HG03280 (cell line): Measurements from ENCODE around the gene PDSS2.
"Not testable (repeated sequence)": the region's sequence is repeated elsewhere in the genome, so short reads cannot be mapped to it uniquely, and the experiment has no call there.

ENCODE experiments used
- ATAC-seq: cut with Tn5 transposase; IDR thresholded peaks from one replicate; pipeline ENCODE4 v1.9.1; 2021; ENCODE audit warnings: mild to moderate bottlenecking, moderate library complexity; ENCODE audit not compliant: unreplicated experiment

PDSS2 gene

DNA sequence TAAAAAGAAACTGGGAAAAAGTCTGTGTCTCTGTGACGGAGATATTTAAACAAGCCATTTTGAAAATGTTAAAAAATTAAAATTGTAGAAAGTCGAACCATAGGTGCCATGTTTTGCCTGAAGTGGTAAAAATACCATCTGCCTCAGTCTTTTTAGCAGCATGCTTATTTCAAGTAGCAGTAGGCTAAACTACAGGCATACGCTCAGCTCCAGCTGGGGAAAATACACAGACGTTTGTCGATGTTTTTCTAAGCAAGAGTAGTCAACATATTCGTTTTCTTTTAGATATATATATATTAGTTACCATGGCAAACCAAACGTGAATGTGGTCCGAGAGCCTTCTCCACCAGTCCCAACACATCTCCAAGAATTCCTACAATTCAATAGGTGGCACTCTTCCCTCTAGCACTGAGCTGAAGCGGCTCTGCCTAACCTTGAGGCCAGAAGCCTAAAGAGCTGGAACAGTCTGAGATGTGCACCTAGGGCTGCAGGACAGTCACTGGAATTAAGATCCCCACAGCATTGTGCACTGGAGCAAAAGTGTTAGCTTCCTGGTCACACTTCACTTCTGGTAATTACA lies 273.9 kb downstream of the PDSS2 start:
- ATAC-seq: no peak

DNA sequence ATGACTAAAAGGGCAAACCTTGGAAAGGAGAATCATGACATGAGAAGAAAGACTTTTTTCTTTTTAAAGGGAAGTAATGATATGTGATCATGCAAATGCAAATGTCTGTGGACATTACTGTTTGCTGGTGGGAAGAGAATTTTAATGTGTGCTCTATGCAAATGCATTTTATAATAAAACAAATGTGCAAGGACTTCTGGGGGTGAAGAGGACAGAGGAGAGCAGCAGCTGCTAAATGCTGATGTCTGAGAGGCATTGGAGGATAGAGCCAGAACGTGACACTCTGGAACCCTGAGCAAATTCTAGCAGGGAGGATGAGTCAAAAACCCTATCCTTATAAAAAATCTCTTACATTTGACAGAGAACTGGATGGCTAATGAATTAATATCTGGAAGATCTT lies 274.9 kb downstream of the PDSS2 start:
- no peak for ATAC-seq

DNA sequence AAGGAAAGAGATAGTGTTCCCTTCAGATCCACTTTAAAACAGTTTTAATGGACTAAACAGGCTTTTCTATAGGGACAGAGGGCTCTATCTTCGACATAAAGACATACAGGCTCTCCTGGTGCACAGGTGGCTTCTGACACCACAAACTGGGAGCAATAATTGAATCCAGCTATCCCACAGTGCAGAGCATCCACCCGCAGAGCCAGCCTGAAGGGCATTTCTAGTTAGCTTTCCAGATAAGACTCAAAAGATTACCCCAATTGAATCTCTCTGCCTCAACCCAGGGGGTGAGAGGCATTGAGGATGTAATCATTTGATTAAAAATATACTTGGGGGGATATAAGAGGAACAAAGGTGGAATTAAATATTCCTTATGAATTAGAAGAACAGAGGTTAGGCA lies 279.3 kb downstream of the PDSS2 start:
- no peak for ATAC-seq

DNA sequence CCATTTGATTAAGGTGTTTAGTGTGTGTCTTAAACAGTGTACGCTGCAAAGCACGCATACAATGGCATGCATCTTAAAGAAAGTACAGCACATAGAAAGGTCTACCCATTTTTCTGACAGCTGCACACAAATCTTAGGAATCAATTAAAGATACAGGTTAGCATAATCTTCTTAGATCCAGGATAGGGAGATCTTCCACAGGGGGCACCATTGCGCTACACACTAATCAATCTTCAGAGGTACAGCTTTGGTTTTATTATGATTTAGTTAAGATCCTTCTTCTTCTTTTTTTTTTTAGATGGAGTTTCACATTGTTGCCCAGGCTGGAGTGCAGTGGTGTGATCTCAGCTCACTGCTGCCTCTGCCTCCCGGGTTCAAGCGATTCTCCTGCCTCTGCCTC lies 280.4 kb downstream of the PDSS2 start:
- ATAC-seq: no peak

DNA sequence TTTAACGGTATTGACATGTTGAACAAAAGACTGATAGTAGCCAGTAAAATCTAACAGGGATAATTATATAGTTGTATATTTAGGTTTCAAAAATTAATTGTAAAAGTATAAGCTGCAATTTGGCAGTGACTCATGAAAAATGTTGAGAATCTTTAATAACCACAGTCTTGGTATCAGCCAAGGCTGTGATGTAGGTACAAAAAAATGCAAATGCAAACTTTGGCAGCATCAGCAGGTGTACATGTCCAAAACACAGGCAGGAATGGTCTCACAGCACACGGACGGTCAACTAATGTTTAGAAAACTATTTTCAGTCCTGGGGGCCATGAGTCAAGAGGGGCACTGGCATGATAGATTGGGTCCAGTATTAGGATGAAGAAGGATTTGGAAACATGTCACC lies 285.6 kb downstream of the PDSS2 start:
- no peak for ATAC-seq

DNA sequence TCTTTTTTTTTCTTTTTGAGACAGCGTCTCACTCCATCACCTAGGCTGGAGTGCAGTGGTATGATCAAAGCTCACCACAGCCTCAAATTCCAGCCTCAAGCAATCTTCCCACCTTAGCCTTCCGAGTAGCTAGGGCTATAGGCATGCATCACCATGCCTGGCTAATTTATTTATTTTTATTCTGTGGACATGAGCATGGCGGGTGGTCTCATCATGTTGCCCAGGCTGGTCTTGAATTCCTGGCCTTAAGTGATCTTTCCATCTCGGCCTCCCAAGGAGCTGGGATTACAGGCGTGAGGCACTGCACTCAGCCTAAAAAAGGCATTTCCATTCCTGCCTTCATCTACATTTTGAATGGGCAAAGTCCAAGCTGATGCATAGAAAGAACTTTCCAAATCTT lies 287.9 kb downstream of the PDSS2 start:
- no peak for ATAC-seq

DNA sequence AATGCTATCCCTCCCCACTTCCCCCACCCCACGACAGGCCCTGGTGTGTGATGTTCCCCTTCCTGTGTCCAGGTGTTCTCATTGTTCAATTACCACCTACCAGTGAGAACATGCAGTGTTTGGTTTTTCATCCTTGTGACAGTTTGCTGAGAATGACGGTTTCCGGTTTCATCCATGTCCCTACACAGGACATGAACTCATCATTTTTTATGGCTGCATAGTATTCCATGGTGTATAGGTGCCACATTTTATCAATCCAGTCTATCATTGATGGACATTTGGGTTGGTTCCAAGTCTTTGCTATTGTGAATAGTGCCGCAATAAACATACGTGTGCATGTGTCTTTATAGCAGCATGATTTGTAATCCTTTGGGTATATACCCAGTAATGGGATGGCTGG lies 295.1 kb downstream of the PDSS2 start:
- not testable (repeated sequence) for ATAC-seq

DNA sequence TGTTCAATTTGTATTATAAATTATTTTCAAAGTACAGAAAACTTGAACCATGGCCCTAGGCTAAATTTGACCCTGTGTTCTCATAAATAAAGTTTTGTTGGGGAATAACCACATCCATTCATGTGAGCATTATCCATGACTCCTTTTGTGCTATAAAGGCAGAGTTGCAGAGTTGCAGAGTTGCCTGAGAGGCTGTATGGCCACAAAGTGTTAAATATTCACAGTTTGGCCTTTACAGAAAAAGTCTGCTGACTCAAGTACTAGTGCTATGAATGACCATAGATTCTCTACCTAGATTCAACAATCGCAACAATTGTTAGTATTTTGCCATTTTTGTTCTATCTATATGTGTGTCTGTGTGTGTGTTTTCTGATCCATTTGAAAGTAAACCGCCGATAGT lies 297.8 kb downstream of the PDSS2 start:
- ATAC-seq: no peak

DNA sequence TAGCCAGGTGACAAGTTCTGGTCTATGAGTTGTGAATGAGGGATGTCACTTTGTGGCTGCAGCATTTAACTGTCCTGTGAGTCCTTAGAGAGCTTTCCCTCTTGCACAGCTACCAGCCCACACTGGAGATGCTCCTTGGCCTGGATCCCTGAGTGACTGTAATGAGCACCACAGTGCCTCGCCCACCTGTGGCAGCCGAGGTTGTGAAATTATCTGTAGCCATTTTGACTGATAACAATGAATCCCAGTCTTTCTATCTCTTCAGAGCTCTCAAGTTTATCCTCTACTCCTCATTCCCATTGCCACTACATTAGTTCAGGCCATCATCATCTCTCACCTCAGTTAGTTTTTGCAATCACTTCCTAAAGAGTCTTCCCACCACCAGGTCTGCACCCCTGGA lies 302.7 kb downstream of the PDSS2 start:
- no peak for ATAC-seq

DNA sequence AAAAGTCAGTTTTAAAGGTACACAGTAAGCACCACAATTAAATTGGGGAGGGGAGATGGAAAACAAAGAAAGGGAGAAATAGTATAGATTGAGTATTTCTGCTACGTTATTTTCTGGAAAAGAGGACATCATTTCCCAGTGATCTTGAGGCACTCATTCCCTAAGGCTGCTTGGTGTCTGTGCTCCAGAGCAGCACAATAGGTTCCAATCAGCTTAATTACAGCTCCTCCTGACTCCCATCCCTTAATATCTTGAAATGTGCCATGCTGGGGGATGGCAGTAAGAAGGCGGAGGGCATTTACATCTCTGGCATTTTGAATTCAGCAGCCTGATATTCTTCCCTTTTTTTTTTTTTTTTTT lies 304.6 kb downstream of the PDSS2 start:
- no peak for ATAC-seq

DNA sequence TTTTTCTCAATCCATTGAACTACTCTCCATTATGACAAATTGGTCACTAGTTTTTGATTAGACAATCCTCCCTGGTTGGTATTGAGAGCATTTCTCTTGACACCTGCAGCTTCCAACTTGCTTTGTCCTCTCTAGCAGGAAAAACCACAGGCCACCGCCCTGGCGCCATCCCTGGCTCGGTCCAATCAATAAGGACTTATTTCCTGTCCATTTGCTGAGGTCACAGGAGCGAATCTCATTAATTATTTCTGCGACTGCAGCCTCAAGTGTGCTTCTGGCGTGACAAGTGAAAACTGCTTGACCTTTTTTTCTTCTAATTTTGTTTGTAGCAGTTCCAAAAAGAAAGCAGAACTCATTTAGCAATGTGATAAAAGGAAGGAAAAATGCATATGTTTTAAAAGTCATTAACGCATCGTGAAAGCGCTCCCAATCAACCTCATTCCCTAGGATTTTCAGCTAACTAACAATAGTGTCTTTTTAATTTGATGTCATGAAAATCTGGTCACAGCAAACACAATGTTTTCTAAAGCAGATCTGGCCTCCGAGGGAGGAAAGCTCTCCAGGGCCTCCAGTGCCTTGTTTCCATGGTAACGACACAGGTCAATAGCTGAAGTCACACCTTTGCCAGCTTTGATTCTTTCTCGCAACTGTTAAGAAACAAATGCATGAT lies 305.1 kb downstream of the PDSS2 start:
- no peak for ATAC-seq

DNA sequence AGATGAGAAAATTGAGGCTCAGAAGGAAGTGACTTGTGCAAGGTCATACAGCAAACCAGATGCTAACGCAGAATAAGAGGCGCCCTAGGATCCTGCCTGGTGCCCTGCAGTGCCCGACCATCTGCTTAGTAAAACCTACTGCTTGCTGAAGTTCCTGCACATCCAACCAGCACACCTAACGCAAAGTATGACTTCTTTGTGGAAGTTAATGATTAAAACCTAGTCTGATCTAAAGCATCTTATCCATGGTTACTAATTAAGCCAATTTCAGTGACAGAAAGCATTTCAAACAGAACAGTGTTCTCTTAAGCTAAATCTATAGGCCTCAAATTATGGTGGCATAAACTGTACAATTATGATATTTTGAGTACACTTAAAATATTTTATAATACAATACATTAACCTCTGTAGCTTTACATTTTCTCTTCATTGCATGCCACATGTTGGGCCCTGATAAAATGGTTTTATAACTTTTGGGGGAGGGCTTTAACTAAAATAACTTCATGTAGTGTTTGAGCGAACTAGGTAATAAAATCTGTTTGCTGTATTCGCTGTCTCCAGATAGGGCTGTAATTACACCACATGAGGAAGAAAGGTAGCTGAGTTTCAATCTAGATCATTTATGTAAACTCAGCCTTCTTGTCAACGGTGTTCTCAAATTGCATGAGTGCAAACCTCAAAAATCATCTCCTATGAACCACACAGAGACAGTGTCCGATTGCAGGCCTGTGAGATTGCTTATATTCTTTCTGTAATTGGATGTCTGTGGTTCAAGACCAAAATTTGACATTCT lies 306.5 kb downstream of the PDSS2 start:
- ATAC-seq: no peak

DNA sequence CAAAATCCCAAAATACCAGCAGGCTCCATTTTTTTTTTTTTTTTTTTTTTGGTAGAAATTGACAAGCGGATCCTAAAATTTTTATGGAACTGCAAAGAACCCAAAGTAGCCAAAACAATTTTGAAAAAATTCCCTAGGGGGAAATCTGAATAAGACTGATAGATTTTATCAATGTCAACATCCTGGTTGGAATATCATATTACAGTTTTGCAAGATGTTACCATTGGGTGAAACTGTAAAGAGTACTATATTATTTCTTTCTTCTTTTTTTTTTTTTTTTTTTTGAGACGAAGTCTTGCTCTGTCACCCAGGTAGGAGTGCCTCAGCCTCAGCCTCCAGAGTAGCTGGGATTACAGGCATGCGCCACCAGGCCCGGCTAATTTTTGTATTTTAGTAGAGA lies 314.7 kb downstream of the PDSS2 start:
- no peak for ATAC-seq

DNA sequence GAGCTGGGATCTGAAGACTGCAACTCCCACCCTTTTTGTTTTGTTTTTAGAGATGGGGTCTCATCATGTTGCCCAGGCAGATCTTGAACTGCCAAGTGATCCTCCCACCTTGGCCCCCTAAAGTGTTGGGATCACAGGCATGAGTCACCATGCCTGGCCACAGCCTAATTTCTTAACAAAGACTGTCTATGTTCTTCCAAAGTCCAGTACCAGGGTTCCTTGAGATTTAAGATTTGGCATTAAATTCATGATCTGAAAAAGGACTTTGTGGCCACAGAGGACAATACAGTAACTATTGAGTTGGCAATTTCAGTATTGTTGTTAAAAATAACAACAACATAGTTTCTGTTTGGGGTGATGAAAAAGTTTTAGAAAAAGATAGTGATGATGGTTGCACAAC lies 315.4 kb downstream of the PDSS2 start:
- no peak for ATAC-seq

DNA sequence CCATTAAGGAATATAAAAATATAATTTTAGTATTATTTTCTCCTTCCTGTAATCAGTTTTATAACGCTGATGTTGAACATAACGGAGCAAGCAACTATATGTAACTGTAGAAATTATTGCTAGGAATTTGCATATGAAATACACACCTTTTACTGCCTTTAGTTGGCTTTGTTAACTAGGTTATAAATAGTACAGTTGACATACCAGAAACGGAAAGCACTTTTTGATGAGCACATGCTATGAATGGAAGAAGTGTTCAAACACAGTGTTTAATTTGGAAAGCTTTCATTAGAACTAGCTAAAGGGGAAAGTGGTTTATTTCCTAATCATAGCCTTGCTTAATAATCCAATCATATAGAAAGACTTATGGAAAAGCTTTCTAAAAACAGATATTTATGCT lies 318.8 kb downstream of the PDSS2 start:
- ATAC-seq: no peak

DNA sequence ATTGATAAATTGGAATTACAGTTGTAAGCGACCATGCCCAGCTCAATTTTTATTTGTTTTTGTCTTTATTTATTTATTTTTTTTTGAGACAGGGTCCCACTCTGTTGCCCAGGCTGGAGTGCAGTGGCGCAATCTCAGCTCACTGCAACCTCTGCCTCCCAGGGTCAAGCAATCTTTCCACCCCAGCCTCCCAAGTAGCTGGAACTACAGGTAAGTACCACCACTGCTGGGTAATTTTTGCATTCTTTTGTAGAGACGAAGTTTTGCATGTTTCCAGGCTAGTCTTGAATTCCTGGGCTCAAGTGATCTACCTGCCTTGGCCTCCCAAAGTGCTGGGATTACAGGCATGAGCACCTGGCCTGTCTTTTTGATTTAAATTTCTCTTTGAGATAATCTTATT lies 323.0 kb downstream of the PDSS2 start:
- not testable (repeated sequence) for ATAC-seq

DNA sequence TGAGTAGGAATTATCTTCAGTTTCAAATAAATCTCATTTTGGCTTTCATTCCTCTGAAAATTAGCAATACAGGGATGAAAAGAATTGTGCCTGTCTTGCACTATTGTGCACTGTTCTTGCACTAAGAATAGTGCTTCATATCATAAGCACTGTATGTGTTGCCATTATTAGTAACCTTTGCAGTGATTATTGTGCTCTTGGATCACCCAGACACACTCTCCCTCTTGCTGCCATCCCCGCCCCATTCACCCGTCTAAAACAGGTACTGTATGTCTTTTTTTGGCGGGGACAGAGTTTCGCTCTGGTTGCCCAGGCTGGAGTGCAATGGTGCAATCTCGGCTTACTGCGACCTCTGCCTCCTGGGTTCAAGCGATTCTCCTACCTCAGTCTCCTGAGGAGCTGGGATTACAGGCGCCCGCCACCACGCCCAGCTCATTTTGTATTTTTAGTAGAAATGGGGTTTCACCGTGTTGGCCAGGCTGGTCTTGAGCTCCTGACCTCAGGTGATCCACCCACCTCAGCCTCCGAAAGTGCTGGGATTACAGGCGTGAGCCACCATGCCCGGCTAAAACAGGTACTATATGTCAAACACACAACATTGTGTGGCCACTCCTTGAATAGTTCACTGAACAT lies 324.2 kb downstream of the PDSS2 start:
- not testable (repeated sequence) for ATAC-seq

DNA sequence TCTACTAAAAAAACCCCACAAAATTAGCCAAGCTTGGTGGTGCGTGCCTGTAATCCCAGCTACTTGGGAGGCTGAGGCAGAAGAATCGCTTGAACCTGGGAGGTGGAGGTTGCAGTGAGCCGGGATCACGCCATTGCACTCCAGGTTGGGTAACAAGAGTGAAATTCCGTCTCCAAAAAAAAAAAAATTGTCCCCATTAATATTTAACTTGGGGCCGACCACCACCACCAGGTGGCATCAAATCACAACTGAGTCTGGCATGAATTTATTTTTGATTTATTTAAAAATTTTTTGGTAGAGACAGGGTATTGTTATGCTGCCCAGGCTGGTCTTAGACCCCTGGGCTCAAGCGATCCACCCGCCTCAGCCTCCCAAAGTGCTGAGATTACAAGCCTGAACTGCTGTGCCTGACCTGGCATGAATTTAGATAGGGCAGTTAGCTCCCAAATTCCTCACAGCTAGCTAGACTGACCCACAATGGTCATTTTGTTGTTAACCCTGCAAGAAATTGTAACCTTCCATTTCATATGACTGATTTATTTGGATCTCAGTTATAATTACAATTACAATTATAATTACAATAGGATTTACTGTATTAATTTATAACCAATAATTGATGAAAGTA lies 326.9 kb downstream of the PDSS2 start:
- ATAC-seq: no peak

DNA sequence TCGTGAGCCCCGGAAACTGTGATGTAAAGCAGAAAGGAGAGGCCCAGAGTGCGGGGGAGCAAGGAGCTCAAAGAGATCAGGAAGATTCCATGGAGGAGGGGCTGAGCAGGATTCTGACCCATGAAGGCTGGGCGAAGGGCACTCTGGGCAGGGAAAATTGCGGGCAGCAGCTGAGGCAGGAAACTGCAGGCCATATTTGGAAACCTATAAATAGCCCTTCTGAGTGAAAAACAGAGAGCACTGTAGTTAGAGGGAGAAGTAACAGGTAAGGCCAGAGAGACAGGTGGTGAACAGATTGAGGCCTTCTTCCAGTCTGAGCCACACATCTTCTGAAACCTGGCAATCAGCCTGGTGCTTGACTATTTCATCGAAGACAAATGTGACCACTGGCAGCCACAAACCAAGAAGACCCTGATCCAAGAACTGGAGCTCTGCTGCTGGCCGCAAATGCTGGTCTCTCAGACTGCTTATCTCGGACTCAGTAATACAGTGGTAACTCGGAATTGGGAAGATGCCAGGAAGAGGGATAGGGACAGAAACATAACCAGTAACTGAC lies 329.9 kb downstream of the PDSS2 start:
- ATAC-seq: no peak

DNA sequence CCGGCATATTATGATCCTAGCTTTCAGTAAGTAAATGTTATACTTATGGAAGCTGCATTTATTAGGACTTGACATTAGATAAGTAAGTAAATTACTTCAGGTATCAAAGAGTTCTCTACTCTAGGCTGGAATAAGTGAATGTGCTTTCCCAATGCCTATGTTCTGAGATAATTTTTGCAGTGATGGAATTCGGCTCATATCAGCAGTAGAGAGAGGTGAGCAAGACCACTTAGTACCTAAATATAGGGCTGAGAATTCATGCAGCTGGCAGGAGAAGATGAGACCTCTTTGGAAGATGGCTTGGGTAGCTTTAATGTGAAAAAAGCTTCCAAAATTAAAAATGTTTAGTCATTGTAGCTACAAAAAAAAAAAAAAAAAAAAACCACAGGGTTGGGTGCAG lies 330.8 kb downstream of the PDSS2 start:
- no peak for ATAC-seq

DNA sequence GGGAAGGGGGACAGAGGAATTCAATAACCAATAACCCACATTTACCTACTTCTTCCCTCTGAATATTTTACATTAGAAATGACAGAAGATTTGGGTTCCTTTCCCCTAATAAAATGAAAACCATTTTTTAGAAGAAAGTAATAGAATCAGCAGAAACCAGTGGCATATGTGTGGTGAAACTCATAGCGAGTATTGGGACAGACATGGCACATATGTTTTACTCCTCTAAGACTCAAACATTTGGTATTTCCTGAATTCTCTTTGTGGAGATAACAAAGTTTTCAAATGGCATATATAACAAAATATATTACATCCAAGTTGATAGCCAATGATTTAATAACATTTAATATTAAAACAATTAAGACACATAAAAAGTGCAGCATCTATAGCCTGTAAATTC lies 331.2 kb downstream of the PDSS2 start:
- ATAC-seq: no peak
